SK-N-MC (cell line): ENCODE measurements around the gene SPINK4.
A peak's percentile ranks its signal among the peaks of the same experiment; 100 is the strongest.

Experiments
- DNase-seq: peaks from one replicate; pipeline ENCODE4 v3.0.0-alpha.2; 2011; ENCODE audit warnings: low read depth, low spot score
- H3K27ac ChIP-seq: fragments of 200-600 bp; sonication (generic); 2 replicates; pipeline ENCODE4 v1.5.1; 2016; ENCODE audit warnings: mixed run types
- H3K36me3 ChIP-seq: fragments of 200-600 bp; sonication (generic); 2 replicates; pipeline ENCODE4 v1.6.1; 2017; ENCODE audit warnings: antibody characterized with exemption, low read length, mixed read lengths; ENCODE audit not compliant: insufficient read depth
- H3K4me3 ChIP-seq: fragments of 200-600 bp; sonication (generic); 2 replicates; pipeline ENCODE4 v1.5.1; 2016
- H3K9ac ChIP-seq: fragments of 200-600 bp; sonication (generic); 2 replicates; pipeline ENCODE4 v1.8.0; 2017; ENCODE audit warnings: mixed run types, mixed read lengths; ENCODE audit not compliant: insufficient read length
- H3K9me3 ChIP-seq: fragments of 200-600 bp; sonication (generic); 2 replicates; pipeline ENCODE4 v1.6.1; 2017; ENCODE audit warnings: low read depth, mild to moderate bottlenecking, antibody characterized with exemption, low read length, moderate library complexity, mixed read lengths
- EZH2 ChIP-seq: fragments of 200-600 bp; sonication (generic); IDR thresholded peaks from one replicate; pipeline ENCODE4 v1.6.1; 2017; ENCODE audit warnings: antibody characterized with exemption
- FOXP2 ChIP-seq: optimal IDR thresholded peaks from 2 replicates; pipeline ENCODE3; 2011; ENCODE audit warnings: mild to moderate bottlenecking, moderate library complexity; ENCODE audit not compliant: insufficient read depth; ENCODE audit errors: extremely low read length, control extremely low read depth
- POLR2AphosphoS5 ChIP-seq: IDR thresholded peaks from 2 replicates; pipeline ENCODE4 v1.6.1; 2012; ENCODE audit warnings: mild to moderate bottlenecking, low read depth, low read length, borderline replicate concordance

SPINK4 gene

DNA sequence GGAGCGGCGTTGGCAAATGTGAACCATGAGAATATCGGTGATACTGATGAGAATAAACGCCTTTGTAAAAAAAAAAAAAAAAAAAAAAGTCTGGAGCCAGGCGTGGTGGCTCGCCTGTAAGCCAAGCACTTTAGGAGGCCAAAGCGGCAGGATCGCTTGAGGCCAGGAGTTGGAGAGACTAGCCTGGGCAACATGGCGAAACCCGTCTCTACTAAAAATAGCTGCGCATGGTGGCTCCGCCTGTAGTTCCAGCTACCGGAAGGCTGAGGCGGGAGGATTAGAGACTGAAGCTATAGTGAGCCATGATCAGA lies 49.9 kb downstream of the SPINK4 start:
- no peak for DNase-seq
- H3K27ac ChIP-seq, result peak overlapping the region; percentile 99
- H3K36me3 ChIP-seq, result peaks cover 26% of the 10 kb centered on the region
- H3K9me3 ChIP-seq, result no peaks in the 10 kb centered on the region
- TF ChIP-seq POLR2AphosphoS5 (no peak), EZH2 (no peak), FOXP2 (no peak)
- H3K9ac ChIP-seq, result peak overlapping the region; percentile 94
- H3K4me3 ChIP-seq, result peak overlapping the region; percentile 96

DNA sequence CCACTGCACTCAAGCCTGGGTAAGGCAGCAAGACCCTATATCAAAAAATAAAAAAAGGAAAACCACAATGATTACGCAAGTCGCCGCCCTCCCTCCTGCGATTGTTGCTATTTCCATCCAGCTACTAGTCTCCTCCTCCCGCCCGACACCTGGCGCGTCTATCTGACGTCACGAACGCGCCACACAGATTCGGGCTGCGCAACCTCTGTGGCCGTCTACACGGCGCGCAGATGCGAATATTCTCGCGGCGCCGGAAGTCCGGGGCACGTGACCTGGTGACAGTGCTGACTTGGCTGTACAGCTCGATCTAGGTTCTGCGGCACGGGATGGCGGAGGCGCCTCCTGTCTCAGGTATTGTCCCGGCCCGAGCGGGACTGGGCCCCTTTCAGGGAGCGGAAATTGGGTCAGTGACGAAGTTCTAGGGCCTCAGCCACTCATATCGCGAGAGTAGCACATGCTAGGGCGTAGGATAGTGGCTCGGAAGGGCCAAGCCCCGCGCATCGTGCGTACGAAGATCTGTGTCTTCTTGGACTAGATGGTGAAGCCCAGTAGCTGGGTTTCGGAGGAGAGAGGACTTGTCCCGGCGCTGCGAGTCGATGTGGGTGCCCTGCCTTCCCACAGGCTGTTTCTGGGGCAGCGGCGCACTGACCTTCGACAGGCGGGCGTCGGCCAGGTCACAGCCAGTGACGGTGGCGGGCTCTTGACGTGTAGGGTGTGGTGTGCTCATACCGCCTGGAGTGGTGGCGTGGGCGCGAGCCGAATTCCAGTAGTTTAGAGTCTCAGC lies 50.5 kb downstream of the SPINK4 start, which contains the start of gene NFX1:
TSS of gene NFX1 (plus strand) at position 270 of the 784 bp plus-strand sequence. CDS start at position 327, 57 bp downstream.
- TF ChIP-seq POLR2AphosphoS5 (peak; percentile 96), EZH2 (no peak), FOXP2 (peak; percentile 84)
- H3K9me3 ChIP-seq, result no peaks in the 10 kb centered on the region
- H3K36me3 ChIP-seq, result peaks cover 30% of the 10 kb centered on the region
- peak within 1 kb of the TSS; percentile 99 for H3K27ac ChIP-seq
- peak; percentile 92 for DNase-seq
- peak within 1 kb of the TSS; percentile 96 for H3K4me3 ChIP-seq
- H3K9ac ChIP-seq, result peak within 1 kb of the TSS; percentile 97

DNA sequence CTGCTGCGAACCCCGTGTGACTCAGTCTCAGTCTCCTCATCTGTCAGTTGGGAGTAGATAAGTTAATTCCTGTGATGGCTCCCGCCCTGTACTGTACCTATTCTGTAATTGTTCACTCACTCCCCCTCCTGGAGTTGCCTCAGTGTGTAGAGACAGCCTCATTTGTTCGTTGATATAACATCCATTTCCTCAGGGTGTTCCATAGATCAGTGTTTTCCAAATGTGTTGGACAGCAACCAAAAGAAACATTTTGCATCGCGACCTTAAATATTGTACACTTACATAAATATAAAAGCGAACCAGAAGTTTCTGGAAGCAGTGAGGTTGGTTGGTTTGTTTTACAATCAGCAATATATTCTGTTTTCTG lies 51.0 kb downstream of the SPINK4 start:
- peaks cover 36% of the 10 kb centered on the region for H3K36me3 ChIP-seq
- H3K27ac ChIP-seq, result peak overlapping the region; percentile 80; the same call in 1 of the 2 replicates
- H3K9me3 ChIP-seq, result no peaks in the 10 kb centered on the region
- TF ChIP-seq POLR2AphosphoS5, result no peak
- no peak for TF ChIP-seq FOXP2
- TF ChIP-seq EZH2, result no peak
- peak overlapping the region; percentile 97 for H3K9ac ChIP-seq
- DNase-seq, result no peak
- peak overlapping the region; percentile 96 for H3K4me3 ChIP-seq

DNA sequence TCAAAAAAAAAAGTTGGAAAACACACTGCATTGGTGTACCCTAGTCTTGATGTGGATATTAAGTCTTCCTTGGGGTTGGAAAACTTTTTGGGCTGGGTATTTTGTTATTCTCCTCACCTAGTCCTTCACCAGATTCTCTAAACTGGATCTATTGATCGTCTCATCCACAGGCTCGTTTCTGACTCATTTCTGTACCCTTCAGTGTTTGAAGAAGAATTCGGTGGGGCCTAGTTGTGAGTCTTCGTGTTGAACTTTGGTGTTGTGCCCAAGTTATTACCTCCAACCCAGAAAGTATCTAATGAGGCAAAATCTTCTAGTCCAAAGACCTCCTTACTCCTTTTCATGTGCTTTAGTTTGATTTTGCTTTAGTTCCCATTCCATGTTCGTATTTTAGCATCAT lies 51.9 kb downstream of the SPINK4 start:
- Histone ChIP-seq H3K27ac (no peak overlapping the region), H3K9ac (no peak overlapping the region), H3K4me3 (no peak overlapping the region), H3K9me3 (no peaks in the 10 kb centered on the region), H3K36me3 (peaks cover 45% of the 10 kb centered on the region)
- no peak for TF ChIP-seq EZH2
- no peak for DNase-seq

DNA sequence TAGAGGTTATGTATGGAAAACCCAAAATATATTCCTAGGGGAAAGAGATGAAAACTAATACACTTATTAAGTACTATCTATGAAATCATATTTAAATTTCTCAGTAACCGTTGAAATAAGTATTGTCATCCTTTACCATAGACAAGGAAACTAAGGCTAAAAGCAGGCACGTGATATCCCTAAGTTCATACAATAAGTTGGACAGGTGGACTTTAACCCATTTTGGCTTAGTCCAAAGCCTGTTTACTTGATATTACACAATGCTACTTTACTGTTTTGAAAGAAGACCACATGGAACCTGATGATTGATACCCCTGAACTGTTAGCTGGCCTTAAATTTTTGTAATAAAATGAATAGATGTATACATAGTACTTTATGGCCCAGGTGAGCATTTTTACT lies 53.8 kb downstream of the SPINK4 start:
- DNase-seq, result no peak
- no peaks in the 10 kb centered on the region for H3K9me3 ChIP-seq
- H3K27ac ChIP-seq, result no peak overlapping the region
- no peak overlapping the region for H3K4me3 ChIP-seq
- peaks cover 64% of the 10 kb centered on the region for H3K36me3 ChIP-seq
- no peak for TF ChIP-seq EZH2
- TF ChIP-seq FOXP2, result no peak
- no peak for TF ChIP-seq POLR2AphosphoS5
- H3K9ac ChIP-seq, result no peak overlapping the region

DNA sequence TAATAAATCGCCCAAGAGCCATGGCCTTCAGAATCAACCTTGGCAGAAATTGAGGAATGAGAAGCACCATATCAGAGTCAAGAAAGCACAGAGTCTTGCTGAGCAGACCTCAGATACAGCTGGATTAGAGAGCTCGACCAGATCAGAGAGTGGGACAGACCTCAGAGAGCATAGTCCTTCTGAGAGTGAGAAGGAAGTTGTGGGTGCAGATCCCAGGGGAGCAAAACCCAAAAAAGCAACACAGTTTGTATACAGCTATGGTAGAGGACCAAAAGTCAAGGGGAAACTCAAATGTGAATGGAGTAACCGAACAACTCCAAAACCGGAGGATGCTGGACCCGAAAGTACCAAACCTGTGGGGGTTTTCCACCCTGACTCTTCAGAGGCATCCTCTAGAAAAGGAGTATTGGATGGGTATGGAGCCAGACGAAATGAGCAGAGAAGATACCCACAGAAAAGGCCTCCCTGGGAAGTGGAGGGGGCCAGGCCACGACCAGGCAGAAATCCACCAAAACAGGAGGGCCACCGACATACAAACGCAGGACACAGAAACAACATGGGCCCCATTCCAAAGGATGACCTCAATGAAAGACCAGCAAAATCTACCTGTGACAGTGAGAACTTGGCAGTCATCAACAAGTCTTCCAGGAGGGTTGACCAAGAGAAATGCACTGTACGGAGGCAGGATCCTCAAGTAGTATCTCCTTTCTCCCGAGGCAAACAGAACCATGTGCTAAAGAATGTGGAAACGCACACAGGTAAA lies 54.9 kb downstream of the SPINK4 start:
- Histone ChIP-seq H3K36me3 (peaks cover 75% of the 10 kb centered on the region), H3K9ac (no peak overlapping the region), H3K9me3 (no peaks in the 10 kb centered on the region), H3K27ac (no peak overlapping the region), H3K4me3 (no peak overlapping the region)
- TF ChIP-seq FOXP2, result no peak
- no peak for TF ChIP-seq POLR2AphosphoS5
- no peak for DNase-seq

DNA sequence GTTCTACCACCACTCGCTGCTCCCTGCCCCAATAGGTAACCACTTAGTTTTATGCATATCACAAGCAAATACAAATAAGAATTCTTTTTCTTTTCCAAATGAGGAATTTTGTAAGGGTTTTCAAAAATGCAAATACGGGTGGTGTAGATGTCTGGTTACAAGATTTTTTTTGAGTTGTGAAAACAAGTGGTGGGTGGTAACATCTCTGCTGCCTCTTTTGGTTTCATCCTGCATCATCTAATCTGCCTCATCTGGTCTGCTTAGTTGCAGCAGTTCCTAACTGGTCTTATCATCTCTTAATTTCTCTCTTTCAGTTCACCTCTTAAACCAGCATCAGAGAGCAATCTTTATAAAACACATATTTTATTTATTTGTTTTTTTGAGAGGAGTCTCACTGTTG lies 55.6 kb downstream of the SPINK4 start:
- H3K4me3 ChIP-seq, result no peak overlapping the region
- no peak overlapping the region for H3K27ac ChIP-seq
- H3K9me3 ChIP-seq, result no peaks in the 10 kb centered on the region
- no peak overlapping the region for H3K9ac ChIP-seq
- peaks cover 80% of the 10 kb centered on the region for H3K36me3 ChIP-seq
- no peak for DNase-seq
- TF ChIP-seq FOXP2 (no peak), EZH2 (no peak), POLR2AphosphoS5 (no peak)

DNA sequence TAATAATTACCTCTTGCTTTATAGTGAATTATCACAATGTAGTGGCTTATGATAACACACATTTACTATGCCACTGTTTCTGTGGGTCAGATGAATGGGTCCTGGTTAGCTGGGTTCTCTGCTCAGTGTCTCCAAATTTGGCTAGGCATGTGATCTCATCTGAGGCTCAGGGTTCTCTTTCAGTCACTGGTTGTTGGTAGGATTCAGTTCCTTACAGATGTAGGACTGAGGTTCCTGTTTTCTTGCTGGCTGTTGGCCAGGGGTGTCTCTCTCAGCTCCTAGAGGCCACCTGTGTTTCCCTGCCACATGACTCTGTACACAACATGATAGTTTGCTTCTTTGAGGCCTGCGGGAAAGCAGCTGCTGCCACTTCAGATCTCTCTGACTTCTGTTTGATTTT lies 57.5 kb downstream of the SPINK4 start:
- Histone ChIP-seq H3K9ac (no peak overlapping the region), H3K9me3 (no peaks in the 10 kb centered on the region), H3K36me3 (peaks cover 92% of the 10 kb centered on the region), H3K4me3 (no peak overlapping the region), H3K27ac (no peak overlapping the region)
- no peak for DNase-seq
- TF ChIP-seq EZH2 (no peak), FOXP2 (no peak), POLR2AphosphoS5 (no peak)
